WTC11 (cell line): ENCODE data around the gene MIGA1.
"Not testable (repeated sequence)": the region's sequence is repeated elsewhere in the genome, so short reads cannot be mapped to it uniquely, and the experiment has no call there.

Source experiments
- CREB1 ChIP-seq: sonication (generic); formaldehyde crosslinking; IDR thresholded peaks from 2 replicates; pipeline ENCODE4 v1.8.0; 2023; ENCODE audit warnings: mild to moderate bottlenecking, missing genetic modification reagents
- CTCF ChIP-seq: fragments of 200-600 bp; IDR thresholded peaks from 2 replicates; pipeline ENCODE4 v1.8.0; 2022; ENCODE audit warnings: antibody characterized with exemption
- ELF4 ChIP-seq: sonication (generic); formaldehyde crosslinking; IDR thresholded peaks from 2 replicates; pipeline ENCODE4 v1.8.1; 2022; ENCODE audit warnings: low read depth, mild to moderate bottlenecking, moderate library complexity, missing genetic modification reagents
- GABPB1 ChIP-seq: sonication (generic); formaldehyde crosslinking; IDR thresholded peaks from 2 replicates; pipeline ENCODE4 v1.8.1; 2023; ENCODE audit warnings: mild to moderate bottlenecking, missing genetic modification reagents
- GRHL2 ChIP-seq: fragments of 250-450 bp; sonication (Bioruptor Pico); IDR thresholded peaks from 2 replicates; pipeline ENCODE4 v1.8.0; 2022; ENCODE audit warnings: mild to moderate bottlenecking, moderate library complexity; ENCODE audit not compliant: insufficient replicate concordance, severe bottlenecking
- JUN ChIP-seq: sonication (generic); formaldehyde crosslinking; IDR thresholded peaks from 2 replicates; pipeline ENCODE4 v1.8.0; 2023; ENCODE audit warnings: mild to moderate bottlenecking, missing genetic modification reagents
- SP1 ChIP-seq: sonication (generic); formaldehyde crosslinking; conservative IDR thresholded peaks from 2 replicates; pipeline ENCODE4 v1.8.1; 2022; ENCODE audit warnings: missing genetic modification reagents
- USF2 ChIP-seq: sonication (generic); formaldehyde crosslinking; IDR thresholded peaks from 2 replicates; pipeline ENCODE4 v1.8.1; 2023; ENCODE audit warnings: mild to moderate bottlenecking, missing genetic modification reagents, moderate library complexity
- ZNF512 ChIP-seq: sonication (generic); formaldehyde crosslinking; IDR thresholded peaks from 2 replicates; pipeline ENCODE4 v1.8.1; 2022; ENCODE audit warnings: missing genetic modification reagents, borderline replicate concordance
- TF ChIP-seq, protein P1 (sequence below): sonication (generic); formaldehyde crosslinking; IDR thresholded peaks from 2 replicates; pipeline ENCODE4 v1.8.1; 2023; ENCODE audit warnings: mild to moderate bottlenecking, missing genetic modification reagents, borderline replicate concordance

- not testable (repeated sequence) for TF ChIP-seq CTCF; GRHL2 (CRISPR knock-in tag); USF2 (CRISPR knock-in tag); GABPB1 (CRISPR knock-in tag); JUN (CRISPR knock-in tag); CREB1 (CRISPR knock-in tag); SP1; ZNF512 (CRISPR knock-in tag); ELF4 (CRISPR knock-in tag)
- TF ChIP-seq, protein P1, sequence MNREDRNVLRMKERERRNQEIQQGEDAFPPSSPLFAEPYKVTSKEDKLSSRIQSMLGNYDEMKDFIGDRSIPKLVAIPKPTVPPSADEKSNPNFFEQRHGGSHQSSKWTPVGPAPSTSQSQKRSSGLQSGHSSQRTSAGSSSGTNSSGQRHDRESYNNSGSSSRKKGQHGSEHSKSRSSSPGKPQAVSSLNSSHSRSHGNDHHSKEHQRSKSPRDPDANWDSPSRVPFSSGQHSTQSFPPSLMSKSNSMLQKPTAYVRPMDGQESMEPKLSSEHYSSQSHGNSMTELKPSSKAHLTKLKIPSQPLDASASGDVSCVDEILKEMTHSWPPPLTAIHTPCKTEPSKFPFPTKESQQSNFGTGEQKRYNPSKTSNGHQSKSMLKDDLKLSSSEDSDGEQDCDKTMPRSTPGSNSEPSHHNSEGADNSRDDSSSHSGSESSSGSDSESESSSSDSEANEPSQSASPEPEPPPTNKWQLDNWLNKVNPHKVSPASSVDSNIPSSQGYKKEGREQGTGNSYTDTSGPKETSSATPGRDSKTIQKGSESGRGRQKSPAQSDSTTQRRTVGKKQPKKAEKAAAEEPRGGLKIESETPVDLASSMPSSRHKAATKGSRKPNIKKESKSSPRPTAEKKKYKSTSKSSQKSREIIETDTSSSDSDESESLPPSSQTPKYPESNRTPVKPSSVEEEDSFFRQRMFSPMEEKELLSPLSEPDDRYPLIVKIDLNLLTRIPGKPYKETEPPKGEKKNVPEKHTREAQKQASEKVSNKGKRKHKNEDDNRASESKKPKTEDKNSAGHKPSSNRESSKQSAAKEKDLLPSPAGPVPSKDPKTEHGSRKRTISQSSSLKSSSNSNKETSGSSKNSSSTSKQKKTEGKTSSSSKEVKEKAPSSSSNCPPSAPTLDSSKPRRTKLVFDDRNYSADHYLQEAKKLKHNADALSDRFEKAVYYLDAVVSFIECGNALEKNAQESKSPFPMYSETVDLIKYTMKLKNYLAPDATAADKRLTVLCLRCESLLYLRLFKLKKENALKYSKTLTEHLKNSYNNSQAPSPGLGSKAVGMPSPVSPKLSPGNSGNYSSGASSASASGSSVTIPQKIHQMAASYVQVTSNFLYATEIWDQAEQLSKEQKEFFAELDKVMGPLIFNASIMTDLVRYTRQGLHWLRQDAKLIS (CRISPR knock-in tag), result not testable (repeated sequence)
Observed at GRCh38 chr1:77918918-77919317, 139.5 kb downstream of the MIGA1 start.
